ENCODE measurements around the gene DAPK1. TPM values are rescaled to one million over a fixed set of nuclear protein-coding genes. Genes with fewer than 3 reads are reported as not detected.

Gene DAPK1
- total and polyA plus RNA-seq, 2 donors (not counting 3 experiments of a cell fraction or from before 2014, with no cell fraction given): 58.9 to 119 TPM

GRCh38 chr9:87554976-87555375 lies 57.3 kb downstream of the DAPK1 start:
- no peaks in the 10 kb centered on the region for H3K9me3 ChIP-seq (replicated peaks; ENCODE audit: control insufficient read depth, insufficient read depth, low read length)
- BruUV-seq (replicated peaks): no TSS peak
- CTCF ChIA-PET: interaction anchor here (1.1 to 4.6 kb wide), 4 partner anchors 9 to 16 kb away, joined by 3 to 13 read pairs (median 8); no protein-coding TSS in a partner anchor
- intact Hi-C loops (cut with micrococcal nuclease) (no loop called here), dilution Hi-C loops (cut with MboI; ENCODE audit: extremely low pct_ligation_motif_present, low sequenced_read_pairs) (no loop called here)
- H3K27ac ChIP-seq (ENCODE audit: insufficient read depth, low read depth, low read length): no peak overlapping the region
- H3K79me2 ChIP-seq (ENCODE audit: control insufficient read depth, insufficient read depth, low read length): no peaks in the 10 kb centered on the region
- POLR2A ChIA-PET: no interaction called here
- no peak overlapping the region for H2AFZ ChIP-seq (ENCODE audit: low read depth, low read length)
- no peaks in the 10 kb centered on the region for H3K27me3 ChIP-seq (ENCODE audit: control insufficient read depth in 2 of 2, insufficient read depth in 2 of 2, low read length in 2 of 2)
- no peaks in the 10 kb centered on the region for H3K4me1 ChIP-seq (ENCODE audit: control insufficient read depth, extremely low read depth, insufficient read depth, low read length)
- no peak overlapping the region for H3K4me3 ChIP-seq (replicated peaks in 1 of 3; ENCODE audit: insufficient read depth in 1 of 3, low read depth in 1 of 3, low read length in 3 of 3)
- H3K9ac ChIP-seq (replicated peaks; ENCODE audit: extremely low read depth, insufficient read depth, low read length): no peak overlapping the region
- peak; percentile 8 for FAIRE-seq
- TF ChIP-seq FOS (IDR thresholded peaks at IDR 0.05; ENCODE audit: borderline replicate concordance, insufficient read depth, low read length) (no peak), GATA2 (IDR thresholded peaks at IDR 0.05; ENCODE audit: insufficient read depth, insufficient read length, low read depth, low read length) (no peak), JUN (IDR thresholded peaks at IDR 0.05; ENCODE audit: borderline replicate concordance, insufficient read depth, insufficient read length, low read depth) (no peak), CTCF (IDR thresholded peaks at IDR 0.05; ENCODE audit: extremely low read depth in 1 of 2, insufficient read depth in 1 of 2, low read depth in 1 of 2, low read length in 2 of 2) (no peak)
- no peaks in the 10 kb centered on the region for H3K9me1 ChIP-seq (replicated peaks; ENCODE audit: control insufficient read depth, extremely low read depth, insufficient read depth, low read length)
- peaks cover 0 to 5% of the 10 kb centered on the region in 2 experiments for H3K36me3 ChIP-seq (ENCODE audit: control insufficient read depth in 2 of 2, extremely low read depth in 1 of 2, insufficient read depth in 2 of 2, low read length in 2 of 2)
- H4K20me1 ChIP-seq (replicated peaks; ENCODE audit: control insufficient read depth, extremely low read depth, insufficient read depth, low read length): no peaks in the 10 kb centered on the region
- DNase-seq (ENCODE audit: low read depth, low spot score): no peak
- no peak overlapping the region for H3K4me2 ChIP-seq (ENCODE audit: insufficient read depth, low read length)

- dilution Hi-C loops (cut with MboI; ENCODE audit: extremely low pct_ligation_motif_present, low sequenced_read_pairs) (no loop called here), intact Hi-C loops (cut with micrococcal nuclease) (no loop called here)
- Histone ChIP-seq H3K4me1 (ENCODE audit: control insufficient read depth, extremely low read depth, insufficient read depth, low read length) (no peaks in the 10 kb centered on the region), H3K4me2 (ENCODE audit: insufficient read depth, low read length) (no peak overlapping the region), H3K9me1 (replicated peaks; ENCODE audit: control insufficient read depth, extremely low read depth, insufficient read depth, low read length) (no peaks in the 10 kb centered on the region), H3K36me3 (ENCODE audit: control insufficient read depth in 2 of 2, extremely low read depth in 1 of 2, insufficient read depth in 2 of 2, low read length in 2 of 2) (peaks cover 0 to 5% of the 10 kb centered on the region in 2 experiments), H3K4me3 (replicated peaks in 1 of 3; ENCODE audit: insufficient read depth in 1 of 3, low read depth in 1 of 3, low read length in 3 of 3) (no peak overlapping the region), H2AFZ (ENCODE audit: low read depth, low read length) (no peak overlapping the region), H3K9me3 (replicated peaks; ENCODE audit: control insufficient read depth, insufficient read depth, low read length) (no peaks in the 10 kb centered on the region), H3K27me3 (ENCODE audit: control insufficient read depth in 2 of 2, insufficient read depth in 2 of 2, low read length in 2 of 2) (no peaks in the 10 kb centered on the region), H4K20me1 (replicated peaks; ENCODE audit: control insufficient read depth, extremely low read depth, insufficient read depth, low read length) (no peaks in the 10 kb centered on the region), H3K9ac (replicated peaks; ENCODE audit: extremely low read depth, insufficient read depth, low read length) (no peak overlapping the region), H3K79me2 (ENCODE audit: control insufficient read depth, insufficient read depth, low read length) (no peaks in the 10 kb centered on the region), H3K27ac (ENCODE audit: insufficient read depth, low read depth, low read length) (no peak overlapping the region)
- no TSS peak for BruUV-seq (replicated peaks)
- TF ChIP-seq CTCF (IDR thresholded peaks at IDR 0.05; ENCODE audit: extremely low read depth in 1 of 2, insufficient read depth in 1 of 2, low read depth in 1 of 2, low read length in 2 of 2) (no peak), JUN (IDR thresholded peaks at IDR 0.05; ENCODE audit: borderline replicate concordance, insufficient read depth, insufficient read length, low read depth) (peak; percentile 8)
- CTCF ChIA-PET: interaction anchor here (1.1 to 4.6 kb wide), 4 partner anchors 10 to 17 kb away, joined by 3 to 13 read pairs (median 8); no protein-coding TSS in a partner anchor
- DNase-seq (ENCODE audit: low read depth, low spot score) (peak; percentile 61), FAIRE-seq (peak; percentile 47)
- POLR2A ChIA-PET: no interaction called here
These were observed 58.4 kb downstream of the DAPK1 start for GRCh38 chr9:87556039-87556438.
